ENCODE results near the gene VPS39. TPM values are rescaled to one million over a fixed set of nuclear protein-coding genes. Genes with fewer than 3 reads are reported as not detected.

Gene VPS39
- 100 to 1,000 TPM in 1 of 4 donors, 10 to 100 TPM in 3; 59.1 to 101 (median 73.1) TPM for total RNA-seq

DNA sequence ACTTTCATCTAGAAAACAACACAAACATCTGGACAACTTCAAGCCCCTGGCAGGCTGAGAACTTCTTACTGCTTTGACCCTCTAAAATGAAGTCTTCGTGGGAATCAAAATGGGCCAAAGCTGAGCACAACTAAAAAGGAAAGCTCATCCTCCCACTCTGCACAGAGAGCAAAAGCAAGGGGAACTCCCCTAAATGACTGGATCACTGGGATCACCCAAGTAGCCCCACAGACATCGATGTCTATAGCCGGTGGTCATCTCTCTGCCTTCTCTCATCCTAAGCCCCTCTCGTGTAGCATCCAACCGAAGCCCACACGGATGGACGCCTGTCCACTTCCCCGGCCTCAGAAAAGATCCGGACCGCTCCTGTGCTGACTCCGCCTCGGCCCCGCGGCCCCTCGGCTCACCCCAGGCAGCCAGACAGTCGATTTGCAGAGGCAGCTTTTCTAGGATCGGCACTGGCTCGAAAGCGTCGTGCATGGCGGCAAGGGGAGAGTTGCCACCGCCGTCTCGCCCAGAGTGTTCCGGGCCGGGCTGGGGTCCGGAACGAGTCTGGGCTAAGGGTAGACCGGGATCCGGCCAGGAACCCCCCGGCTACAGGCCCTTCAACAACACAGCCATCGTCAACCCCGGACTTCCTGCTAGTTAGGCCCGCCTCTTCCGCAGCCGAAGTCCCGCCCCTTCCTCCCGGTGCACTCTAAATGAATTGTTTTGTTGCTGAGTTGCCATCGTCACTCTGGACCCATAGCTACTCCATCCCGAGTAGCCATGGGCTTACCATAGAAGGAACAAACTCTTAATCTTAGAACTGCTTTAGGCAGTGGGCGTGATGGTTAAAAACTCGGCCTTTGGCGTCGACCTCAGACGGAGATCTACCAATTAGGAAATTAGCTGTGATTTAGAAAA, at the start of gene VPS39:
VPS39 (minus strand) TSS at position 631 of the 906 bp plus-strand sequence; CDS start at position 480, 151 bp downstream.
- intact Hi-C loops (cut with DNase I; ENCODE audit: low total_unique reads) = no loop called here
- DNase-seq = peak; percentile 79 to 82
- Histone ChIP-seq H3K9me3 (no peaks in the 10 kb centered on the region), H3K36me3 (no peaks in the 10 kb centered on the region), H3K27me3 (no peaks in the 10 kb centered on the region), H3K4me1 (no peaks in the 10 kb centered on the region), H3K27ac (peak within 1 kb of the TSS; percentile 56 to 77), H3K4me3 (peak within 1 kb of the TSS; percentile 85 to 94)
- peak in 1 of 2 donors; percentile 56 for TF ChIP-seq POLR2A (IDR thresholded peaks at IDR 0.05)
- TF ChIP-seq, protein P1, sequence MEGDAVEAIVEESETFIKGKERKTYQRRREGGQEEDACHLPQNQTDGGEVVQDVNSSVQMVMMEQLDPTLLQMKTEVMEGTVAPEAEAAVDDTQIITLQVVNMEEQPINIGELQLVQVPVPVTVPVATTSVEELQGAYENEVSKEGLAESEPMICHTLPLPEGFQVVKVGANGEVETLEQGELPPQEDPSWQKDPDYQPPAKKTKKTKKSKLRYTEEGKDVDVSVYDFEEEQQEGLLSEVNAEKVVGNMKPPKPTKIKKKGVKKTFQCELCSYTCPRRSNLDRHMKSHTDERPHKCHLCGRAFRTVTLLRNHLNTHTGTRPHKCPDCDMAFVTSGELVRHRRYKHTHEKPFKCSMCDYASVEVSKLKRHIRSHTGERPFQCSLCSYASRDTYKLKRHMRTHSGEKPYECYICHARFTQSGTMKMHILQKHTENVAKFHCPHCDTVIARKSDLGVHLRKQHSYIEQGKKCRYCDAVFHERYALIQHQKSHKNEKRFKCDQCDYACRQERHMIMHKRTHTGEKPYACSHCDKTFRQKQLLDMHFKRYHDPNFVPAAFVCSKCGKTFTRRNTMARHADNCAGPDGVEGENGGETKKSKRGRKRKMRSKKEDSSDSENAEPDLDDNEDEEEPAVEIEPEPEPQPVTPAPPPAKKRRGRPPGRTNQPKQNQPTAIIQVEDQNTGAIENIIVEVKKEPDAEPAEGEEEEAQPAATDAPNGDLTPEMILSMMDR (IDR thresholded peaks at IDR 0.05) = no peak

DNA sequence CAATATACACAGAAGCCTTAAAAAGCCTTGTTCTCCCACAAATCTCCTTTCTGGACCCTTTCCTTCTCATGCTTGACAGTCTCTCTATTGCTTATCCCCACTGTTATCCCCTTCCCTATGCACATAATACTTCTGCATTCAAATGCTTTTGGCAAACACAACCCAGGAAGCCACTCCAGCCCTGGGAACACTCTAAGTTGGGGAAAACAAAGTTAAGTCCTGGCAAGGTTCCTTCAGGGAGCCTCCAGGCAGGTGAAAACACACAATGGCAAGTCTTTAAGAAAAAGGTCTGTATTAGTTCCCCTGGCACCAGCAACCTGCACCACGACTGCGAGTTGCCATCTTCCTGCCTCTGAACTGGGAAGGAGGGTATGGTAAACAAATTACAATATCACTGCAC, 45.2 kb upstream of the VPS39 start:
- no peaks in the 10 kb centered on the region for H3K36me3 ChIP-seq
- H3K9me3 ChIP-seq = no peaks in the 10 kb centered on the region
- TF ChIP-seq, protein P1 (IDR thresholded peaks at IDR 0.05) = no peak
- TF ChIP-seq POLR2A (IDR thresholded peaks at IDR 0.05) = no peak
- H3K27me3 ChIP-seq = no peaks in the 10 kb centered on the region
- H3K27ac ChIP-seq = no peak overlapping the region
- no peak overlapping the region for H3K4me3 ChIP-seq
- no peaks in the 10 kb centered on the region for H3K4me1 ChIP-seq
- no peak for DNase-seq
- intact Hi-C loops (cut with DNase I; ENCODE audit: low total_unique reads) = no loop called here

- intact Hi-C loops (cut with DNase I; ENCODE audit: low total_unique reads) = no loop called here
Observed at GRCh38 chr15:42240823-42241222, 32.7 kb upstream of the VPS39 start.

GRCh38 chr15:42239528-42240182, 31.6 kb upstream of the VPS39 start:
- H3K4me1 ChIP-seq = no peaks in the 10 kb centered on the region
- intact Hi-C loops (cut with DNase I; ENCODE audit: low total_unique reads) = no loop called here
- H3K4me3 ChIP-seq = no peak overlapping the region
- TF ChIP-seq POLR2A (IDR thresholded peaks at IDR 0.05) = no peak
- TF ChIP-seq, protein P1 (IDR thresholded peaks at IDR 0.05) = no peak
- H3K27me3 ChIP-seq = no peaks in the 10 kb centered on the region
- H3K27ac ChIP-seq = no peak overlapping the region
- no peak for DNase-seq
- no peaks in the 10 kb centered on the region for H3K9me3 ChIP-seq
- H3K36me3 ChIP-seq = peaks cover 0 to 2% of the 10 kb centered on the region in 2 donors

More at GRCh38 chr15:42240823-42241222, 32.7 kb upstream of the VPS39 start:
- Histone ChIP-seq H3K27me3 (no peaks in the 10 kb centered on the region), H3K36me3 (peaks cover 0 to 2% of the 10 kb centered on the region in 2 donors), H3K9me3 (no peaks in the 10 kb centered on the region), H3K4me3 (no peak overlapping the region), H3K4me1 (no peaks in the 10 kb centered on the region), H3K27ac (no peak overlapping the region)
- TF ChIP-seq POLR2A (IDR thresholded peaks at IDR 0.05) = no peak
- TF ChIP-seq, protein P1 (IDR thresholded peaks at IDR 0.05) = no peak
- DNase-seq = no peak

DNA sequence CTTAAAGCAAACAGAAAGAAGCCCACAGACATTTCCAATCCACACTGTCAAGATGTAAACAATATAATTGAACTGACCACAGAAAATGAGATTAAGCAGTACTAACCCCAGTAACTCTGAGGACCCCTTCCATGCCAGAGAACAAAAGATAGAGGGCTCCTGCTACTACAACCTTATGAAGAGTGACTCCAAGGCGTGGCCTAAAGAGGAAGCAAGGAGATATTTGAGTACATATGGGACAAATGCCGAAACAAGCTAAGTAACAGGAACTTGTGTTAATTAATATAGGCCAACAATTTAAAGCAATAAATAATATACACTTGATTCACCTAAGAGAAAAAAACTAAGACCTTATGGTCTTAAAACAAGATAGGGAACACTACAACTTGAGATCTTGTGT, 25.0 kb upstream of the VPS39 start:
- H3K9me3 ChIP-seq = no peaks in the 10 kb centered on the region

More for the DNA sequence above, 25.0 kb upstream of the VPS39 start:
- no peak for DNase-seq
- intact Hi-C loops (cut with DNase I; ENCODE audit: low total_unique reads) = no loop called here
- H3K4me3 ChIP-seq = no peak overlapping the region
- TF ChIP-seq POLR2A (IDR thresholded peaks at IDR 0.05) = no peak
- TF ChIP-seq, protein P1 (IDR thresholded peaks at IDR 0.05) = no peak
- H3K36me3 ChIP-seq = peaks cover 0 to 2% of the 10 kb centered on the region in 2 donors
- H3K27ac ChIP-seq = no peak overlapping the region
- no peaks in the 10 kb centered on the region for H3K27me3 ChIP-seq
- no peaks in the 10 kb centered on the region for H3K4me1 ChIP-seq

Measured in uterus (tissue), 4 donors.